ENCODE data around the gene YTHDF1. TPM values are rescaled to one million over a fixed set of nuclear protein-coding genes. Genes with fewer than 3 reads are reported as not detected.

Gene YTHDF1
- total RNA-seq, 4 donors from 2014 or later: 17.9 to 32.1 (median 29.7) TPM

- H3K36me3 ChIP-seq: no peaks in the 10 kb centered on the region
- no peaks in the 10 kb centered on the region for H3K9me3 ChIP-seq
- intact Hi-C loops (cut with DNase I): no loop called here
- H3K27ac ChIP-seq (replicated peaks in 1 of 4): no peak overlapping the region
- WGBS: 72% methylated on average over 13 of the region's 30 CpGs
- H3K27me3 ChIP-seq: peaks cover 0 to 92% (median 5%) of the 10 kb centered on the region in 4 donors
- no peak overlapping the region for H3K4me3 ChIP-seq
- TF ChIP-seq EP300 (IDR thresholded peaks at IDR 0.05): no peak
- TF ChIP-seq POLR2AphosphoS5 (IDR thresholded peaks at IDR 0.05): no peak
- no peak for TF ChIP-seq POLR2A (IDR thresholded peaks at IDR 0.05; ENCODE audit: low read depth)
- H3K4me1 ChIP-seq: no peaks in the 10 kb centered on the region
- DNase-seq (ENCODE audit: extremely low spot score): no peak
Measured at GRCh38 chr20:63239431-63239830, 23.5 kb upstream of the YTHDF1 start.

- H3K4me3 ChIP-seq: no peak overlapping the region
- no peak for DNase-seq (ENCODE audit: extremely low spot score)
- no peaks in the 10 kb centered on the region for H3K9me3 ChIP-seq
- no peak for TF ChIP-seq CTCF (IDR thresholded peaks at IDR 0.05)
- no peak for TF ChIP-seq POLR2AphosphoS5 (IDR thresholded peaks at IDR 0.05)
- no peak for TF ChIP-seq EP300 (IDR thresholded peaks at IDR 0.05)
- TF ChIP-seq POLR2A (IDR thresholded peaks at IDR 0.05; ENCODE audit: low read depth): no peak
- peaks cover 0 to 92% (median 6%) of the 10 kb centered on the region in 4 donors for H3K27me3 ChIP-seq
- no peaks in the 10 kb centered on the region for H3K36me3 ChIP-seq
- H3K27ac ChIP-seq (replicated peaks in 1 of 4): no peak overlapping the region
- WGBS: 51% methylated on average over 7 of the region's 16 CpGs
- intact Hi-C loops (cut with DNase I): no loop called here
- no peaks in the 10 kb centered on the region for H3K4me1 ChIP-seq
Measured at GRCh38 chr20:63238514-63239125, 22.7 kb upstream of the YTHDF1 start.

- Histone ChIP-seq H3K27ac (replicated peaks in 1 of 4) (no peak overlapping the region), H3K9me3 (no peaks in the 10 kb centered on the region), H3K4me3 (no peak overlapping the region), H3K36me3 (no peaks in the 10 kb centered on the region), H3K27me3 (peaks cover 0 to 92% (median 6%) of the 10 kb centered on the region in 4 donors), H3K4me1 (no peaks in the 10 kb centered on the region)
- TF ChIP-seq POLR2A (IDR thresholded peaks at IDR 0.05; ENCODE audit: low read depth) (no peak), POLR2AphosphoS5 (IDR thresholded peaks at IDR 0.05) (no peak), CTCF (IDR thresholded peaks at IDR 0.05) (no peak), EP300 (IDR thresholded peaks at IDR 0.05) (no peak)
- WGBS: 83% methylated on average over 1 of the region's 10 CpGs
- intact Hi-C loops (cut with DNase I): no loop called here
- DNase-seq (ENCODE audit: extremely low spot score): no peak
Measured at GRCh38 chr20:63238031-63238430, 22.1 kb upstream of the YTHDF1 start.

GRCh38 chr20:63236116-63236837, 20.3 kb upstream of the YTHDF1 start:
- H3K4me1 ChIP-seq: peaks cover 0 to 4% (median 0%) of the 10 kb centered on the region in 4 donors
- H3K36me3 ChIP-seq: no peaks in the 10 kb centered on the region
- DNase-seq (ENCODE audit: extremely low spot score): no peak
- peaks cover 0 to 92% (median 6%) of the 10 kb centered on the region in 4 donors for H3K27me3 ChIP-seq
- intact Hi-C loops (cut with DNase I): no loop called here
- H3K27ac ChIP-seq (replicated peaks in 1 of 4): no peak overlapping the region
- 96% methylated on average over 7 of the region's 26 CpGs for WGBS
- no peak overlapping the region for H3K4me3 ChIP-seq
- H3K9me3 ChIP-seq: no peaks in the 10 kb centered on the region
- no peak for TF ChIP-seq CTCF (IDR thresholded peaks at IDR 0.05)
- TF ChIP-seq POLR2AphosphoS5 (IDR thresholded peaks at IDR 0.05): no peak
- no peak for TF ChIP-seq POLR2A (IDR thresholded peaks at IDR 0.05; ENCODE audit: low read depth)
- no peak for TF ChIP-seq EP300 (IDR thresholded peaks at IDR 0.05)

- no peak within 1 kb of the TSS for H3K27ac ChIP-seq (replicated peaks in 1 of 4)
- intact Hi-C loops (cut with DNase I): no loop called here
- TF ChIP-seq EP300 (IDR thresholded peaks at IDR 0.05): no peak
- TF ChIP-seq CTCF (IDR thresholded peaks at IDR 0.05): no peak
- no peak for TF ChIP-seq POLR2AphosphoS5 (IDR thresholded peaks at IDR 0.05)
- no peak for TF ChIP-seq POLR2A (IDR thresholded peaks at IDR 0.05; ENCODE audit: low read depth)
Measured at GRCh38 chr20:63235399-63235983, 19.6 kb upstream of the YTHDF1 start, which contains the start of gene BIRC7. TSS of gene BIRC7 (plus strand) at chr20:63235905. CDS start at chr20:63236097, 192 bp downstream.

More at GRCh38 chr20:63235399-63235983, 19.6 kb upstream of the YTHDF1 start, which contains the start of gene BIRC7:
- 32% methylated on average over 13 of the region's 17 CpGs for WGBS
- H3K36me3 ChIP-seq: no peaks in the 10 kb centered on the region
- H3K9me3 ChIP-seq: no peaks in the 10 kb centered on the region
- peaks cover 0 to 95% (median 6%) of the 10 kb centered on the region in 4 donors for H3K27me3 ChIP-seq
- peaks cover 0 to 9% (median 7%) of the 10 kb centered on the region in 4 donors for H3K4me1 ChIP-seq
- DNase-seq (ENCODE audit: extremely low spot score): no peak
- H3K4me3 ChIP-seq: no peak within 1 kb of the TSS

All from esophagus muscularis mucosa (tissue), 4 donors.